AG09309 (cell line): ENCODE data around the gene TRDMT1.

Experiments
- DNase-seq: peaks from one replicate; pipeline ENCODE4 v3.0.0-alpha.2; 2010; ENCODE audit warnings: low read depth
- H3K4me3 ChIP-seq: 2 replicates; pipeline ENCODE4 v1.5.1; 2011; ENCODE audit warnings: mild to moderate bottlenecking, low read depth, low read length, moderate library complexity; ENCODE audit not compliant: control insufficient read depth
- CTCF ChIP-seq: IDR thresholded peaks from 2 replicates; pipeline ENCODE4 v1.5.1; 2011; ENCODE audit warnings: mild to moderate bottlenecking, low read depth, low read length, inconsistent platforms; ENCODE audit not compliant: insufficient read depth, control insufficient read depth; ENCODE audit errors: missing control alignments

The TRDMT1 gene

DNA sequence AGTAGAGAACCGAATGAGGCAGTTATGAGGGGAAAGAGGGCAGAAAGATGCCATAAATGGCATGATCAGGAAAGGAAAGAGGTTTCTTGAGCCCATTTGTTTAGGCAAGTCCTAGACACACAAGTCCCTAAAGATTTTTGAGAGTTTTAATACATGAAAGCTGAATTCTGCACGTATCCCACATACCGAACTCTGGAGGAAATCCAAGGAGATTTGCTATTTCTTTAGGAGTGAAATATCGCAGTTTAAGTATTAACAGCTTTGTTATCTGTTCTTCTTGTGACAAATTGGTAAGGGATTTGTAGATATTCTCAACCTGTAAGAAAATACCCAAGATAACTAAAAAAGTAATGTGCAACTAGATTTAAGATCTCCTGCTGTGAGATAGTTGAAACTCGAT, 48.2 kb downstream of the TRDMT1 start:
- no peak for DNase-seq
- TF ChIP-seq CTCF, result no peak
- no peak overlapping the region for H3K4me3 ChIP-seq

- DNase-seq, result no peak
- H3K4me3 ChIP-seq, result no peak overlapping the region
- no peak for TF ChIP-seq CTCF
These were observed 49.8 kb downstream of the TRDMT1 start for GRCh38 chr10:17151716-17152115.

DNA sequence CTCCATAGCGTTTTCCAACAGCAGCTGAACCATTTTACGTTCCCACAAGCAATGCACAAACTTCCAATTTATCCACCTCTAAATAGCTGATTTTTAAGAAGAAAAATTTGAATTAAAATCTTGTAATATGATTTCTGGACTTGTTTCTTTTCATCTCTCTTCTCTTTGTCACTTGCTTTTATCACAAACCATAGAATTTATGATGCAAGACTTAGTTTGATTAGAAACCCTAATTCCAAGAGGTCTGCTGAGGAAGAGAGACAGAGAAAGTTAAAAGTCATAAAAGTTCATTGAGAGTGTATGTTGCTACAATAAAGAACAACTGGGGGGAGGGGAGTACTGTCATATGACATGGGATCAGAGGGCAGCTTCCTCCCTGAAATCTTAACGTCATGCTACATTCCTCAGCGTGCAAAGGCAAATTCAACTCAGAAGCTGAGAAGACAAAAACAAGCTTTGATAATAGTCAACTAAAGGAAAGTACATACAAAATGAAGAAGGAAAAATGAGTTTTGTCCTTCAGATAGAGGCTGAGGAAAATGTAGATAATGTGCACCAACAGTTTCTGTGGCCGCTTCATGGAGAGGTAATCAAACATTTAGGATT, 53.5 kb downstream of the TRDMT1 start:
- no peak overlapping the region for H3K4me3 ChIP-seq
- DNase-seq, result no peak
- TF ChIP-seq CTCF, result no peak

DNA sequence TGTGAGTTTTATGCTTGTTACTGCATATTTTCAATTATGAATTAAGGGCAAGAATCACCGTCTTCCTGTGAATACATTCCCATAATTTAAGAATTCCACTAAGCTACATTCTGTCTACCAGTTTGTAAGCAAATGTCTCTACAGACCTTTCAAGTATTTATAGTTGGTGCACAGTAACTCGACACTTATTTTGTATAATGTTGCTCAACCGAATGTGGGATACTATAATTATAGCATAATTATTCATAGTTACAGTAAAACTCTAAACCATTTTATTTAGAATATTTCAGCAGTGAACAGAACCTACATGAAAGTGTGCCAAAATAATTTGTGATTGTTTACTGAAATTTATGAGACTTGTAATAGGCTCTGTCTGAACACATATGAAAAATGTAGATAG, 54.6 kb downstream of the TRDMT1 start:
- no peak for TF ChIP-seq CTCF
- DNase-seq, result no peak
- H3K4me3 ChIP-seq, result no peak overlapping the region

DNA sequence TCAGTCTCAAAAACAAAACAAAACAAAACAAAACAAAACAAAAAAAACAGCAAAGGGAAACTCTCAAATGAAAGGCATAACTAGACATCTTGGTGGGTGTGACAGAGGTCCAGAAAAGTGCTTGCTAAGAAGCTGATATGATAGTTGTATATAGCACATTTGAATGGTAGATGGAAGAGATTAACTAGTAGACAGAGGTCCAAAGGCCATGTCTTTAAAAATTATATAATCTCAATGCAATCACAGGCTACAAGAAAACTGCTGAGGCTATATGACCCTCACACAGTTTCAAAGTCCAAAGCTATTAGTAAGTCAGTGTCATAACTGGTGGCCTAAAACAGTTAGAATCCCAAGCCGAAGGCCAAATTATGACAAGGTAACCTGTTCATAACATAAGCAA, 56.2 kb downstream of the TRDMT1 start:
- DNase-seq, result no peak
- no peak overlapping the region for H3K4me3 ChIP-seq
- TF ChIP-seq CTCF, result no peak

- no peak for TF ChIP-seq CTCF
- DNase-seq, result no peak
- no peak overlapping the region for H3K4me3 ChIP-seq
These were observed 56.7 kb downstream of the TRDMT1 start for GRCh38 chr10:17144757-17145156.

DNA sequence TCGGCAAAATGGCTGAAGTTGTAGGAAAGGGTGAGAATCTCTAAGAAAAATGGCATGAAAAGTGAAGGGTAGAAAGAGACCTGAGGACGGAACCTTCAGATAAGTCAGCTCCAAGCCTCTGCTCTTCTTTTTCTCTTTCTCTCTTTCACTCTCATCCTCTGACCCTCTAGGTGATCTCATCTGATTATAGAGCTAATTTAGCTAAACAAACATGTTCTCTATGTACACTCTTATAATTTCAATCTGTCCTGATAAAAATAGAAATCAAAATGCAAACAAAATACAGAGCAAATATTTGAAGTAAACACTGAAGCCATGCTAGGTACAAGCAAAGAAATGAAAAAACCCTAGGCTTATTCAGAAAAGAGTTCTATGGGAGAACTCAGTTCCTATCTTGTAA, 57.4 kb downstream of the TRDMT1 start:
- TF ChIP-seq CTCF, result no peak
- H3K4me3 ChIP-seq, result no peak overlapping the region

More for the DNA sequence above, 57.4 kb downstream of the TRDMT1 start:
- DNase-seq, result no peak
